Stomach smooth muscle (tissue), 2 donors: ENCODE results near the gene PSORS1C2.
"Not testable (repeated sequence)": the region's sequence is repeated elsewhere in the genome, so short reads cannot be mapped to it uniquely, and the experiment has no call there.

Experiments used
- H3K27ac ChIP-seq: one replicate; pipeline ENCODE4 v1.7.0; 2013; ENCODE audit warnings: mild to moderate bottlenecking, low read length, inconsistent platforms
- H3K27me3 ChIP-seq, 2 donors: one replicate each; pipeline ENCODE4 v1.7.0; 2013; ENCODE audit warnings: low read length in 2 of 2; ENCODE audit not compliant: insufficient read depth in 2 of 2, control insufficient read depth in 1 of 2
- H3K36me3 ChIP-seq, 2 donors: one replicate each; pipeline ENCODE4 v1.7.0; 2013; ENCODE audit warnings: low read length in 2 of 2; ENCODE audit not compliant: control insufficient read depth in 2 of 2, insufficient read depth in 2 of 2
- H3K4me1 ChIP-seq: one replicate; pipeline ENCODE4 v1.7.0; 2013; ENCODE audit warnings: low read length; ENCODE audit not compliant: control insufficient read depth, insufficient read depth
- H3K4me3 ChIP-seq, 2 donors: one replicate each; pipeline ENCODE4 v1.7.0; 2013; ENCODE audit warnings: low read length in 2 of 2
- H3K9ac ChIP-seq, 2 donors: one replicate each; pipeline ENCODE4 v1.7.0; 2013; ENCODE audit warnings: low read length in 2 of 2, mild to moderate bottlenecking in 1 of 2
- H3K9me3 ChIP-seq, 2 donors: one replicate each; pipeline ENCODE4 v1.7.0; 2013; ENCODE audit warnings: low read length in 2 of 2; ENCODE audit not compliant: control insufficient read depth in 2 of 2
- donor health status: healthy.
- donor health status: Pancreatic carcinoma.

Gene PSORS1C2

GRCh38 chr6:31174378-31174777 is 35.5 kb upstream of the PSORS1C2 start:
- Histone ChIP-seq H3K4me1 (peaks cover 2% of the 10 kb centered on the region), H3K9me3 (no peaks in the 10 kb centered on the region), H3K27ac (no peak overlapping the region), H3K4me3 (no peak overlapping the region), H3K36me3 (no peaks in the 10 kb centered on the region), H3K27me3 (no peaks in the 10 kb centered on the region), H3K9ac (no peak overlapping the region)

- H3K27me3 ChIP-seq, result no peaks in the 10 kb centered on the region
Measured at GRCh38 chr6:31173406-31173805, 34.5 kb upstream of the PSORS1C2 start.

GRCh38 chr6:31172973-31173384 is 34.1 kb upstream of the PSORS1C2 start:
- Histone ChIP-seq H3K27ac (no peak overlapping the region), H3K9me3 (no peaks in the 10 kb centered on the region), H3K4me3 (no peak overlapping the region), H3K9ac (no peak overlapping the region), H3K36me3 (no peaks in the 10 kb centered on the region), H3K4me1 (peaks cover 2% of the 10 kb centered on the region), H3K27me3 (no peaks in the 10 kb centered on the region)

More at GRCh38 chr6:31173406-31173805, 34.5 kb upstream of the PSORS1C2 start:
- no peak overlapping the region for H3K4me3 ChIP-seq
- no peaks in the 10 kb centered on the region for H3K9me3 ChIP-seq
- peaks cover 2% of the 10 kb centered on the region for H3K4me1 ChIP-seq
- H3K27ac ChIP-seq, result no peak overlapping the region
- no peak overlapping the region for H3K9ac ChIP-seq
- H3K36me3 ChIP-seq, result no peaks in the 10 kb centered on the region

GRCh38 chr6:31171931-31172905 is 33.4 kb upstream of the PSORS1C2 start:
- Histone ChIP-seq H3K4me3 (no peak overlapping the region), H3K27me3 (no peaks in the 10 kb centered on the region), H3K9me3 (no peaks in the 10 kb centered on the region), H3K9ac (no peak overlapping the region), H3K36me3 (no peaks in the 10 kb centered on the region), H3K27ac (no peak overlapping the region), H3K4me1 (peaks cover 2% of the 10 kb centered on the region)

GRCh38 chr6:31170987-31171671 is 32.3 kb upstream of the PSORS1C2 start:
- no peaks in the 10 kb centered on the region for H3K9me3 ChIP-seq
- H3K27me3 ChIP-seq, result no peaks in the 10 kb centered on the region
- no peak overlapping the region for H3K4me3 ChIP-seq
- peaks cover 2% of the 10 kb centered on the region for H3K4me1 ChIP-seq
- no peaks in the 10 kb centered on the region for H3K36me3 ChIP-seq
- no peak overlapping the region for H3K9ac ChIP-seq
- no peak overlapping the region for H3K27ac ChIP-seq

GRCh38 chr6:31170600-31170881 is 31.7 kb upstream of the PSORS1C2 start, which contains the start of gene POU5F1:
Gene POU5F1, minus strand, starts transcription at chr6:31170682. Its CDS starts 62 bp downstream, at chr6:31170620.
- Histone ChIP-seq H3K9me3 (no peaks in the 10 kb centered on the region), H3K9ac (no peak within 1 kb of the TSS), H3K36me3 (no peaks in the 10 kb centered on the region), H3K4me1 (no peaks in the 10 kb centered on the region), H3K27ac (no peak within 1 kb of the TSS), H3K4me3 (no peak within 1 kb of the TSS), H3K27me3 (no peaks in the 10 kb centered on the region)

GRCh38 chr6:31169858-31170599 is 31.2 kb upstream of the PSORS1C2 start:
- H3K36me3 ChIP-seq, H3K4me1 ChIP-seq, H3K9ac ChIP-seq, H3K27me3 ChIP-seq, H3K4me3 ChIP-seq, H3K9me3 ChIP-seq, H3K27ac ChIP-seq: not testable (repeated sequence)

GRCh38 chr6:31169123-31169857 is 30.4 kb upstream of the PSORS1C2 start:
- Histone ChIP-seq H3K9ac (no peak overlapping the region), H3K4me3 (no peak overlapping the region), H3K36me3 (no peaks in the 10 kb centered on the region), H3K9me3 (no peaks in the 10 kb centered on the region), H3K27ac (no peak overlapping the region), H3K27me3 (no peaks in the 10 kb centered on the region), H3K4me1 (no peaks in the 10 kb centered on the region)

- Histone ChIP-seq H3K27ac (no peak overlapping the region), H3K9me3 (no peaks in the 10 kb centered on the region), H3K4me3 (no peak overlapping the region), H3K27me3 (no peaks in the 10 kb centered on the region), H3K4me1 (no peaks in the 10 kb centered on the region), H3K9ac (no peak overlapping the region), H3K36me3 (no peaks in the 10 kb centered on the region)
Measured at GRCh38 chr6:31168606-31169005, 29.7 kb upstream of the PSORS1C2 start.

- Histone ChIP-seq H3K9ac (no peak overlapping the region), H3K27ac (no peak overlapping the region), H3K9me3 (no peaks in the 10 kb centered on the region), H3K27me3 (no peaks in the 10 kb centered on the region), H3K4me3 (no peak overlapping the region), H3K4me1 (no peaks in the 10 kb centered on the region), H3K36me3 (peaks cover 0 to 3% of the 10 kb centered on the region in 2 donors)
Measured at GRCh38 chr6:31165986-31166385, 27.1 kb upstream of the PSORS1C2 start.
